Gastroesophageal sphincter (tissue), 3 donors: ENCODE data around the gene PFKFB2.

Experiments
- CTCF ChIP-seq, 4 experiments: fragments of 200-600 bp in 2 of 4; fragments of 450-650 bp in 2 of 4; sonication (generic) in 1 of 4; IDR thresholded peaks; one replicate each; pipeline ENCODE4 v1.5.1; 2017 to 2019; ENCODE audit warnings: antibody characterized with exemption in 4 of 4, mild to moderate bottlenecking in 2 of 4, moderate library complexity in 2 of 4
- POLR2A ChIP-seq, 2 donors: fragments of 450-650 bp; IDR thresholded peaks; one replicate each; pipeline ENCODE4 v1.6.1; 2017; ENCODE audit warnings: antibody characterized with exemption in 2 of 2, mild to moderate bottlenecking in 2 of 2, moderate library complexity in 1 of 2

GRCh38 chr1:207009945-207010344, 43.1 kb upstream of the PFKFB2 start:
- TF ChIP-seq CTCF (IDR thresholded peaks at IDR 0.05) = no peak
- no peak for TF ChIP-seq POLR2A (IDR thresholded peaks at IDR 0.05)
